AG09319 (cell line): ENCODE results near the gene CIAO2B.
"Not testable (repeated sequence)": the region's sequence is repeated elsewhere in the genome, so short reads cannot be mapped to it uniquely, and the experiment has no call there.

ENCODE experiments used
- DNase-seq: peaks from one replicate; pipeline ENCODE4 v3.0.0-alpha.2; 2010; ENCODE audit warnings: low read depth; ENCODE audit errors: extremely low read depth
- CTCF ChIP-seq: IDR thresholded peaks from 2 replicates; pipeline ENCODE4 v1.5.1; 2011; ENCODE audit warnings: low read depth, mild to moderate bottlenecking, inconsistent platforms, low read length, moderate library complexity

CIAO2B gene

GRCh38 chr16:66898933-66899309 is 35.3 kb downstream of the CIAO2B start:
- DNase-seq, result no peak
- TF ChIP-seq CTCF, result no peak

- TF ChIP-seq CTCF, result no peak
Measured at GRCh38 chr16:66898207-66898606, 36.0 kb downstream of the CIAO2B start.

GRCh38 chr16:66896682-66897081 is 37.5 kb downstream of the CIAO2B start:
- not testable (repeated sequence) for DNase-seq

More at GRCh38 chr16:66898207-66898606, 36.0 kb downstream of the CIAO2B start:
- peak; percentile 32 for DNase-seq

DNA sequence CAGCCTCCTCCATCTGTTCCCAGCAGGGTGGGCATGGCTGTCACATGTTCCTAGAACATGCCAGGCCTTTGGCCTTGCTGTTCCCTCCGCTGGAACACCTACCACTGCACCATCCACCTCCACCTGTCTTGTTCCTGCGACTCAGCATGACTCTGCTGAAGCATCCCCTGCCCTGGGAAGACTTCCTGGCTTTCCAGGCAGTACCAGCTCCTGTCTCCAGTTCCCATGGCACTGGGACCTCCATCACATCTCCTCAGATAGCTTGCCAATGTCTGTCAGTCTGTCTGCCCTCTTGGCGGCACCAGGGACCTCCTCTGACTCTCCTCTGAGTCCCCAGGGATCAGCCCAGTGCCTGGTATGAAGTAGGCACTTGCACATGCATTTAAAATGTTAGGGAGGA is 38.2 kb downstream of the CIAO2B start:
- no peak for TF ChIP-seq CTCF
- no peak for DNase-seq

DNA sequence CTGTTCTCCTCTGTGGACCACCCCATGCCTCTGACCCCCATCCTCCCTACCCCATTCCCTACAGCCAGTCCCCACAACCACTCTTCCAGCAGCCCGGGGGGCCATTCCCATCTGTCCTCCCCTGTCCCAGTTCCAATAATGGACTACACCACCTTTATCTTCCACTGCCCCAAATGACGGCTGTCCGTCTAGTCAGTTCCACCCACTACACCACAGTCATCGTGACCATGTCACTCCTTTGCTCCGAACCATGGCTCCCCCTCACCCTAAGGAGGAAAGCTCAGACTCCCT is 38.6 kb downstream of the CIAO2B start:
- TF ChIP-seq CTCF, result no peak
- DNase-seq, result no peak

- peak; percentile 58 for DNase-seq
- peak; percentile 93 for TF ChIP-seq CTCF
Measured at GRCh38 chr16:66894948-66895688, 39.1 kb downstream of the CIAO2B start.

DNA sequence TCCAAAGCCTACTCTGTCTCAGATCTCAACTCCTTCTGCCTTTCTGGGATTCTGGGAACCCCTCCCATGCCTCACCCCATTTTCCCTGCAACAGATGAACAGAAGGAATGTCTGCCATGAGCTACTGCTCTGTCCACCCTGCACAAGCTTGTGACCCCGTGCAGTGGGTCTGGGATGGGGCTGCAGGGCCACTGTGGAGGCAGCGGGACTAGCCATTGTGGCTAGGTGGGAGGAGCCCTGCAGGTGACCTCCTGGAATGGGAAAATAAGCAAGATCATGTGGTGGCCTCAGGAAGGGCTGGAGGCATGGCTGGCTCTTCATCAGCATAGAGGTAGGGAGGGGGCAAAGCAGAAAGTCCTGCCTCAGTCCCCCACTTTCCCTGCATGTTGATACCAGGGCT is 40.1 kb downstream of the CIAO2B start:
- no peak for TF ChIP-seq CTCF
- DNase-seq, result no peak

DNA sequence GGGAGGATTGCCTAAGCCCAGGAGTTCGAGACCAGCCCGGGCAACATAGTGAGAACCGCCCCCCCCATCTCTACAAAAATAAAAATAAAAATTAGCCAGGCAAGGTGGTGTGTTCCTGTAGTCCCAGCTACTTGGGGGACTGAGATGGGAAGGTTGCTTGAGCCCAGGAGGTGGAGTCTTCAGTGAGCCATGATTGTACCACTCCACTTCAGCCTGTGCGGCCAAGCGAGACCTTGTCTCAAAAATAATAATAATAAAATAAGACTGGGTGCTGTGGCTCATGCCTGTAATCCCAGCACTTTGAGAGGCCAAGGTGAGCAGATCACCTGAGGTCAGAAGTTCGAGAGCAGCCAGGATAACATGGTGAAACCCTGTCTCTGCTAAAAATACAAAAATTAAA is 42.4 kb downstream of the CIAO2B start:
- no peak for TF ChIP-seq CTCF
- no peak for DNase-seq
